RWPE2 (cell line): ENCODE measurements around the gene LYRM2.

Source experiments
- ATAC-seq: fragments of 200-7000 bp; cut with Tn5 transposase; 3 replicates; pipeline ENCODE4 v1.9.1; 2021; ENCODE audit warnings: low read depth
- DNase-seq: peaks from one replicate; pipeline ENCODE4 v3.0.0-alpha.2; 2020; ENCODE audit warnings: low spot score
- H3K27ac ChIP-seq: fragments of 450-650 bp; 2 replicates; pipeline ENCODE4 v1.5.1; 2017; ENCODE audit warnings: mild to moderate bottlenecking; ENCODE audit not compliant: poor library complexity, severe bottlenecking
- H3K27me3 ChIP-seq: fragments of 250-450 bp; sonication (Bioruptor Pico); 2 replicates; pipeline ENCODE4 v1.5.1; 2021; ENCODE audit warnings: mild to moderate bottlenecking, moderate library complexity; ENCODE audit not compliant: insufficient read depth, poor library complexity, severe bottlenecking
- H3K36me3 ChIP-seq: fragments of 250-450 bp; sonication (Bioruptor Pico); 2 replicates; pipeline ENCODE4 v1.5.1; 2020; ENCODE audit warnings: low read depth, mild to moderate bottlenecking, moderate library complexity
- H3K4me1 ChIP-seq: fragments of 250-450 bp; sonication (Bioruptor Pico); 2 replicates; pipeline ENCODE4 v1.5.1; 2021; ENCODE audit warnings: mild to moderate bottlenecking, moderate library complexity; ENCODE audit not compliant: insufficient read depth, poor library complexity, severe bottlenecking
- H3K4me3 ChIP-seq: fragments of 250-450 bp; sonication (Bioruptor Pico); 2 replicates; pipeline ENCODE4 v1.5.1; 2021; ENCODE audit warnings: mild to moderate bottlenecking, moderate library complexity; ENCODE audit not compliant: severe bottlenecking
- H3K9me3 ChIP-seq: fragments of 250-450 bp; sonication (Bioruptor Pico); 2 replicates; pipeline ENCODE4 v1.5.1; 2021; ENCODE audit warnings: mild to moderate bottlenecking, moderate library complexity; ENCODE audit not compliant: severe bottlenecking
- CTCF ChIP-seq: fragments of 450-650 bp; IDR thresholded peaks from one replicate; pipeline ENCODE4 v1.5.1; 2017; ENCODE audit warnings: mild to moderate bottlenecking, moderate library complexity; ENCODE audit not compliant: poor library complexity, severe bottlenecking

LYRM2 gene

GRCh38 chr6:89619567-89619966 lies 19.0 kb downstream of the LYRM2 start:
- H3K4me3 ChIP-seq = no peak overlapping the region
- no peak for DNase-seq
- no peak overlapping the region for H3K27ac ChIP-seq
- no peaks in the 10 kb centered on the region for H3K36me3 ChIP-seq
- ATAC-seq = no peak
- H3K9me3 ChIP-seq = no peaks in the 10 kb centered on the region
- no peak for TF ChIP-seq CTCF
- no peaks in the 10 kb centered on the region for H3K4me1 ChIP-seq
- H3K27me3 ChIP-seq = no peaks in the 10 kb centered on the region

GRCh38 chr6:89618026-89618425 lies 20.5 kb downstream of the LYRM2 start:
- DNase-seq = no peak
- H3K27ac ChIP-seq = no peak overlapping the region
- no peaks in the 10 kb centered on the region for H3K36me3 ChIP-seq
- no peak overlapping the region for H3K4me3 ChIP-seq
- no peak for TF ChIP-seq CTCF
- H3K4me1 ChIP-seq = no peaks in the 10 kb centered on the region
- ATAC-seq = no peak
- no peaks in the 10 kb centered on the region for H3K27me3 ChIP-seq
- no peaks in the 10 kb centered on the region for H3K9me3 ChIP-seq

GRCh38 chr6:89616531-89616930 lies 22.0 kb downstream of the LYRM2 start:
- H3K9me3 ChIP-seq = no peaks in the 10 kb centered on the region
- TF ChIP-seq CTCF = no peak
- no peak for DNase-seq
- no peaks in the 10 kb centered on the region for H3K27me3 ChIP-seq
- no peaks in the 10 kb centered on the region for H3K4me1 ChIP-seq
- no peak for ATAC-seq
- H3K27ac ChIP-seq = no peak overlapping the region
- no peak overlapping the region for H3K4me3 ChIP-seq
- H3K36me3 ChIP-seq = no peaks in the 10 kb centered on the region

GRCh38 chr6:89615882-89616281 lies 22.7 kb downstream of the LYRM2 start:
- no peak overlapping the region for H3K27ac ChIP-seq
- no peak overlapping the region for H3K4me3 ChIP-seq
- H3K36me3 ChIP-seq = no peaks in the 10 kb centered on the region
- TF ChIP-seq CTCF = no peak
- H3K9me3 ChIP-seq = no peaks in the 10 kb centered on the region
- no peaks in the 10 kb centered on the region for H3K27me3 ChIP-seq
- no peak for ATAC-seq
- DNase-seq = no peak
- H3K4me1 ChIP-seq = no peaks in the 10 kb centered on the region

GRCh38 chr6:89613790-89614189 lies 24.8 kb downstream of the LYRM2 start:
- TF ChIP-seq CTCF = no peak
- ATAC-seq (no peak), DNase-seq (no peak)
- Histone ChIP-seq H3K9me3 (no peaks in the 10 kb centered on the region), H3K27me3 (no peaks in the 10 kb centered on the region), H3K4me1 (no peaks in the 10 kb centered on the region), H3K36me3 (no peaks in the 10 kb centered on the region), H3K27ac (no peak overlapping the region), H3K4me3 (no peak overlapping the region)
